ENCODE measurements around the gene TBC1D14.

DNA sequence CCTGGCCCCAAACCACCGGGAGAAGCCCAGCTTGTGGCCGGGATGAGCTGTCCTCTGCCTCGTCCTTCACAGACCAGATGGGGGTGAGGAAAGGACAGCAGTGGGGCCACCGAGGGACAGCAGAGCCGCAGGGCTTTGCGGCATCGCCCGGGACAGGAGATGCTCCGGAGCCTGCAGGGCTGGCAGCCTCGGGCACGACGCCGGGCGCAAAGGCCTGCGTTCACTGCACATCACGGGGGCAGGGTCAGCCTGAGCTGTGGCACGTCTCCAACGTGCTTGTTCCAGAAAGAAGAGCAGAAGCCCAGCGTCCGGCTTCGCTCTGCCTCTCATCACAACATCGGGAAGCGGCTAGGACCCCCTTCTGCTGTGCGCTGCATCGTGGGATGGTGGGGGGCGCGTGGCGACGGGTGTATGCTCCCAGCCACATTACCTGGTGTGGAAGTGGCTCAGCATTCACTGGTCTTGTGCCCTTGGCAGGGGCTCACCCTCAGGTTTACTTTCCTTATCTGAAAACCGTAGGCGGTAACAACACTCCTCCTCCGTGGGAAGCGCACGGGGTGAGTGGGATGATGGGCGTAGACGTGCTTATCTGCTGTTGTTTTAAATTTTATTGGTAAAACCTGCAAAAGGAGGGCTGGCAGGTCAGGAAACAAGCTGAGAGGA is 141.0 kb downstream of the TBC1D14 start:
- TF ChIP-seq TEAD4 (IDR thresholded peaks at IDR 0.05; ENCODE audit: low read depth, low read length), result no peak
- no peak for TF ChIP-seq GTF2F1 (IDR thresholded peaks at IDR 0.05; ENCODE audit: borderline replicate concordance, low read depth, low read length)
- TF ChIP-seq TAF1 (IDR thresholded peaks at IDR 0.05; ENCODE audit: low read depth, low read length), result no peak
- TF ChIP-seq EP300 (IDR thresholded peaks at IDR 0.05; ENCODE audit: borderline replicate concordance in 1 of 2, low read depth in 2 of 2, low read length in 2 of 2), result no peak
- no peak for TF ChIP-seq SUZ12 (IDR thresholded peaks at IDR 0.05; ENCODE audit: low read length)
- TF ChIP-seq, protein P1, sequence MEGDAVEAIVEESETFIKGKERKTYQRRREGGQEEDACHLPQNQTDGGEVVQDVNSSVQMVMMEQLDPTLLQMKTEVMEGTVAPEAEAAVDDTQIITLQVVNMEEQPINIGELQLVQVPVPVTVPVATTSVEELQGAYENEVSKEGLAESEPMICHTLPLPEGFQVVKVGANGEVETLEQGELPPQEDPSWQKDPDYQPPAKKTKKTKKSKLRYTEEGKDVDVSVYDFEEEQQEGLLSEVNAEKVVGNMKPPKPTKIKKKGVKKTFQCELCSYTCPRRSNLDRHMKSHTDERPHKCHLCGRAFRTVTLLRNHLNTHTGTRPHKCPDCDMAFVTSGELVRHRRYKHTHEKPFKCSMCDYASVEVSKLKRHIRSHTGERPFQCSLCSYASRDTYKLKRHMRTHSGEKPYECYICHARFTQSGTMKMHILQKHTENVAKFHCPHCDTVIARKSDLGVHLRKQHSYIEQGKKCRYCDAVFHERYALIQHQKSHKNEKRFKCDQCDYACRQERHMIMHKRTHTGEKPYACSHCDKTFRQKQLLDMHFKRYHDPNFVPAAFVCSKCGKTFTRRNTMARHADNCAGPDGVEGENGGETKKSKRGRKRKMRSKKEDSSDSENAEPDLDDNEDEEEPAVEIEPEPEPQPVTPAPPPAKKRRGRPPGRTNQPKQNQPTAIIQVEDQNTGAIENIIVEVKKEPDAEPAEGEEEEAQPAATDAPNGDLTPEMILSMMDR (IDR thresholded peaks at IDR 0.05; ENCODE audit: control extremely low read depth in 1 of 3, insufficient read depth in 1 of 3, low read depth in 1 of 3, low read length in 3 of 3), result no peak
- TF ChIP-seq HDAC2 (IDR thresholded peaks at IDR 0.05; ENCODE audit: borderline replicate concordance in 1 of 2, low read depth in 2 of 2, low read length in 2 of 2), result no peak
- TF ChIP-seq, protein P2, sequence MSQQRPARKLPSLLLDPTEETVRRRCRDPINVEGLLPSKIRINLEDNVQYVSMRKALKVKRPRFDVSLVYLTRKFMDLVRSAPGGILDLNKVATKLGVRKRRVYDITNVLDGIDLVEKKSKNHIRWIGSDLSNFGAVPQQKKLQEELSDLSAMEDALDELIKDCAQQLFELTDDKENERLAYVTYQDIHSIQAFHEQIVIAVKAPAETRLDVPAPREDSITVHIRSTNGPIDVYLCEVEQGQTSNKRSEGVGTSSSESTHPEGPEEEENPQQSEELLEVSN (IDR thresholded peaks at IDR 0.05), result no peak
- no peak for TF ChIP-seq JUND (IDR thresholded peaks at IDR 0.05; ENCODE audit: low read length)
- no peak for TF ChIP-seq GABPA (IDR thresholded peaks at IDR 0.05; ENCODE audit: borderline replicate concordance, insufficient read depth, low read length)
